NCI-H748 (cell line): ENCODE results near the gene DNAJC19.
"Not testable (repeated sequence)": the region's sequence is repeated elsewhere in the genome, so short reads cannot be mapped to it uniquely, and the experiment has no call there.

Source experiments
- DNase-seq: peaks from one replicate; lab custom pipeline; 2025; ENCODE audit not compliant: unreplicated experiment; lab: John Stamatoyannopoulos, UW

The DNAJC19 gene

DNA sequence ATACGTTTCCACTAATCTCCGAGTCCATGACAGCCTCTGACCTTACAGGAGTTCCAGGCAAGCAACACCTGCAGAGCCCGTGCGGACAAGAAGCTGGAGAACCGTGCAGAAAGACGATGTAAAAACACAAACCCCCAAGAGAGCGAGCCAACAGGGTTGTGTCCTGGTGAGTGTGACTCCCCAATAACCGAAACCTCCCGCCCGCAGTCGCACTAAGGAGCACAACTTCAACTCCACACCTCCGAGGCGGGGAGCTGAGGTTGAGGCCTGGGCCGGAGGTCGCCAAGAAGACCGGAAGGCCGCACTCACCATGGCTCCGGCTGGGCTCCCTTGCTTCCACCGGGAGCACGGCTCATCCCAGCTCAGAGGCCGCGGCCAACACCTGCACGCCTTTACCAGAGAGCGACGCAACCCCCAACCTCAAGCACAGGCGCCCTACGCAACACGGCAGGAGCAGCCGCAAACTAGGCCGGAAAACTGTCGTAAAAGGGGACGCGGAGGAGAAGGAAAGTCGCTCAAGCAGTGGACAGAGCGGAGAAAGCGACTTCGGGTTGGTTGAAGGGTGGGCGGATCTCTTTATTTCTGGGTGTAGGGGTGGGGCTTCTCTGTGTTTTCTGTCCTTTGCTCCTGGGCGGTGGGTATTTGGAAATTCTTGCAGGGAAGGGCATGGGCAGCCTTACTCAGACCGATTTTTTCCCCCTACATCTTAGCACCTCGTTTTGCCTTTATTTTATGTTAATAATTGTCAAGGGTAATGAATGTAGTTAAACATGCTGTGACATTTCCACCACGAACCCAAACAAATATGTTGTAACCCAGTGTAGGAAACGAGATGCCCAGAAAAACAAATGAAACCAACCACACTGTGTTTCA is at the start of gene DNAJC19:
Gene DNAJC19 (minus strand): TSS at position 446 of the 873 bp plus-strand sequence. CDS start 134 bp downstream, at position 312.
- peak; percentile 98 for DNase-seq

DNA sequence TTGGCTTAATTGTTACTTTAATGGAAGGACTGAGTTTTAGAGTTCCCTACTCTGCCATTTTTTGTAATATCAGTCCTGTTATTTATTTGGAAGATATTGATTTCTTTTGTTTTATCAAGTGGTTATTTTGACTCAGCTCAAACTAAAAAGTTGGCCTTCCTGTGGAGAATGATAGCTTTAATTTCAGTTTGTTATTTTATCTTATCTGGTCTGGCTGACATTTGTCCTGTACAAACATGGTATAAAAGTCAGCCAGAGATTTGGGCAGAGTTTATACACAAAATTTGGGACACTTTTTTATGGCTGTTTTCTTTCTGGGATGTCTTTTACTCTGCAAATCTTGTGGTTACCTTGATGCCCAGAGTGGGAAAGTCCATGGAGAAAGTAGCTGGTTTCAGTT is 41.4 kb upstream of the DNAJC19 start:
- DNase-seq = no peak

DNA sequence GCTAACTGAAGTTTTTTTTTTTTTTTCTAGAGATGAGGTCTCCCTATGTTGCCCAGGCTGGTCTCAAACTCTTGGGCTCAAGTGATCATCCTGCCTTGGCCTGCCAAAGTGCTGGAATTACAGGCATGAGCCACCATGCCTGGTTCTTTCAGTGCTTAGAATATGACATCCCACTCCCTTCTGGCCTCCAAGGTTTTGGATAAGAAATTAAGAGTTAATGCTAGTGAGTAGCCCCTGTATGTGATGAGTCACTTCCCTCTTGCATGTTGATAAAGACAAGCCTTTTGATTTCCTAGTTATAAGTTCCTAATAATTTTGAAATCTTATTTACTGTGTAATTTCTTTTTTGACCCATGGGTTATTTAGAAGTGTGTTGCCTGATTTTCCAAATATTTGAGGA is 35.7 kb upstream of the DNAJC19 start:
- DNase-seq = no peak

DNA sequence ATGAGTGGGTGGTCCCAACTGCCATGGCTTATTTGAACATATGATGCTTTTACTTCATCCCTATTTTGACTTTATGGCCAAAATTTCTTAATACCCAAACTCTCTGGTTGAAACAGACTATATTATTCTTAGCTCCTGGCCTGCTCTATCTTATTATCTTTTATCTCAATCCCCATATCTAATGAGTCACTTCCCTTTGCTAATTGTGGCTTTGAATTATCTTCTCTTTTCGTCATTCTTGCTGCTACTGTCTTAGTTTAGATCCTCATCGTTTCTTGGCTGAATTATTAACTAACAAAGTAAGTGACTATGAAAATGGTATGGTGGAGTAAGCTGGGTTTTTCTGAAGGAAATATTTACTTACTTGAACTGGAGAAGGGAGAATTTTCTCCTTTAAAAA is 28.2 kb upstream of the DNAJC19 start:
- no peak for DNase-seq

DNA sequence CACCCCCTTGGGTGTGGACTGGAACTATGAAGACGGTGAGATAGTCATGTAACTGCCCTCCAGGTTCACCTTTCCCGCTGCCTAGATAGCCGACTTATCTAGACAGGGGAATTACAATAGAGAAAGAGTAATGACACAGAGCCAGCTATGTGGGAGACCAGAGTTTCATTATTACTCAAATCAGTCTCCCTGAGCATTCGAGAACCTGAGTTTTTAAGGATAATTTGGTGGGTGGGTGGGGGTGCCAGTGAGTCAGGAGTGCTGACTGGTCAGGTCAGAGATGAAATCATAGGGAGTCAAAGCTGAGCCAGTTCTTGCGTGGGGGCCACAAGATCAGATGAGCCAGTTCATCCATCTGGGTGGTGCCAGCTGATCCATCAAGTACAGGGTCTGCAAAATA is 19.7 kb upstream of the DNAJC19 start:
- no peak for DNase-seq

DNA sequence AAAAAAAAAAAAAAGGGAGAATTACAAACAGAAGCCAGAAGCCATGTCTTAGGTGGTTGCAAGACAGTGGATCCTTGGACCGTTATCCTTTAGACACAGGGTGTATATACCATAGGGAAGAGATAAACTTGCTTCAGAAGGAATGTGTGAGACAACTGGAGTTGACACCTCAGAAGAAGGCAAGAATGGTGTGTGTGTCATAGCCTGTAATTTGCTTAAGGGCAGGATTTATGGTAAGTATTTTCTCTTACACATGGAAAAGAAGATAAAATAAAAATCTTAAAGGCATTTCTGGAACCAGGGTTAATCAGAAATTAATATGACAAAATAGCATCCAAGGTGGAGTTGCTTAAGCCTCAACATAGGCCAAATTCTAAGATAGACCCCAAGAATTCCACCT is 19.3 kb upstream of the DNAJC19 start:
- no peak for DNase-seq

DNA sequence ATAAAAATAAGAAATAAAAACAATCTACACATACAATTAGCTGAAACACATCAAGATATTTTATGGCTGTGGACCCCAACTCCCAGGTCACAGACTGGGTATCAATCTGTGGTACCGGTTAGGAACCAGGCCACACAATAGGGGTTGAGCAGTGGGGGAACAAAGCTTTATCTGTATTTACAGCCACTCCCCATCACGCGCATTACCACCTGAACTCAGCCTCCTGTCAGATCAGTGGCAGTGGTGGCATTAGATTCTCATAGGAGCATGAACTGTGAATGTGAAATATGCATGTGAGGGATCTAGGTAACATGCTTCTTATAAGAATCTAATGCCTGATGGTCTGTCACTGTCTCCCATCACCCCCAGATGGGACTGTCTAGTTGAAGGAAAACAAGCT is 17.7 kb upstream of the DNAJC19 start:
- DNase-seq = no peak

DNA sequence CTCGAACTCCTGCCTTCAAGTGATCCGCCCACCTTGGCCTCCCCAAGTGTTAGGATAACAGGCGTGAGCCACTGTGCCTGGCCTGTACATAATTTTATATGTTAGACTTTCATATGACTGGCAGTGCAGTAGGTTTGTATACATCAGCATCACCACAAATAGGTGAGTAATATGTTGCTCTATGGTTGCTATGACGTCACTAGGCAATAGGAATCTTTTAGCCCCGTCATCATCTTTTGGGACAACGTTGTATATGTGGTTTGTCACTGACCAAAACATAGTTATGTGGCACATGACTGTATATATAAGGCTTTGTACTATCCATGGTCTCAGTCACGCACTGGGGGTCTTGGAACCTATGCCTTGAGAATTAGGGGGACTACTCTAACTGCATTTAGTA is 17.0 kb upstream of the DNAJC19 start:
- no peak for DNase-seq

DNA sequence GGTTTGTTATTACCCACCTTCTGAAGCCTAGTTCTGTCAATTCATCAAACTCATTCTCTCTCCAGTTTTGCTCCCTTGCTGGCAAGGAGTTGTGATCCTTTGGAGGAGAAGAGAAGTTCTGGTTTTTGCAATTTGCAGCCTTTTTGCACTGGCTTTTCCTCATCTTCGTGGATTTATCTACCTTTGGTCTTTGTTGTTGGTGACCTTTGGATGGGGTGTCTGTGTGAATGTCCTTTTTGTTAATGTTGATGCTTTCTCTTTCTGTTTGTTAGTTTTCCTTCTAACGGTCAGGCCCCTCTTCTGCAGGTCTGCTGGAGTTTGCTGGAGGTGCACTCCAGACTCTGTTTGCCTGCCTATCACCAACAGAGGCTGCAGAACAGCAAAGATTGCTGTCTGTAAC is 13.9 kb upstream of the DNAJC19 start:
- not testable (repeated sequence) for DNase-seq

DNA sequence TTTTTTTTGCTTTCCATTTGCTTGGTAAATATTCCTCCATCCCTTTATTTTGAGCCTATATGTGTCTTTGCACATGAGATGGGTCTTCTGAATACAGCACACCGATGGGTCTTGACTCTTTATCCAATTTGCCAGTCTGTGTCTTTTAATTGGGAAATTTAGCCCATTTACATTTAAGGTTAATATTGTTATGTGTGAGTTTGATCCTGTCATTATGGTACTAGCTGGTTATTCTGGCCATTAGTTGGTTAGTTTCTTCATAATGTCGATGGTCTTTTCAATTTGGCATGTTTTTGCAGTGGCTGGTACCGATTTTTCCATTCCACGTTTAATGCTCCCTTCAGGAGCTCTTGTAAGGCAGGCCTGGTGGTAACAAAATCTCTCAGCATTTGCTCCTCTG is 12.8 kb upstream of the DNAJC19 start:
- DNase-seq = not testable (repeated sequence)

DNA sequence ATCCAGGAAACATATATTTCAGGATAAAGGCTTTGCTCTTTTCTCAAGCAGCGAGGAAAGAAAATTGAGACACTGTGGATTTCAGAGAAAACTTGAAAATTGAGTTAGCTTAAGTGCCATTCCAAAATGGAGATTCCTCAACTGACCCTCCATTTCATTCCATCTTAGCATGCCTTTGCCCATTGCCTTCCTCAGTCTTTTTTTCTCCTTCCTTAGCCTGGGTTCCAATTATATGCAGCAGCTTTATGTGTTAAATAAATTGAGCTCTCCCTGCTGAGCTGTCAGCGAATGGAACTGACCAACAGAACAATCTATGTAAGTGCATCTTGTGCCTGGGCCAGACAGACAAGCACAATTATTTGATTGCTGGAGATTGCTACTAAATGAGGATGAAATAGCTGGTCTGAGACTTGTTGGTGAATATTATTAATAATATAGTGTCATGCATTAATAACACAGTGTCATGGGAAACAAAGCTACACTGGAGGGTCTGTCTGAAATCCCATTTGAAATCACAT is 6.9 kb upstream of the DNAJC19 start:
- DNase-seq = no peak

DNA sequence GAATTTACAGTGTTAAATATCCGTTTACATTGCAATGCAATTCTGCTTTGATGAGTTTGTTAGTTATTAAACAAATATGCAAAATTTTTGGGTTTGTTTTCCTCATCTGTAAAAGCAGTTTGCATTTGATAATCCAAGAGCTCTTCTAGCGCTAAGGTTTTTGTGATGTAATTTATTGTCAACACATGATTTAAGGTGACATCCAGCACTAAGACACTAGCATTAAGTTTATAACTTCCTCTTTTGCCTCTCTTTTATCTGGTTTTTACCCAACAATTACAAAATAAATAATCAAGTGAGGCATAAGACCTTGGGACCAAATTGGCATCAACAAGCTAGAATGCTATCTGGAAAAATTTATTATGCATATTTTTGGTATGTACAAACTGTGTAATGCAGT is 969 bp upstream of the DNAJC19 start:
- no peak for DNase-seq

DNA sequence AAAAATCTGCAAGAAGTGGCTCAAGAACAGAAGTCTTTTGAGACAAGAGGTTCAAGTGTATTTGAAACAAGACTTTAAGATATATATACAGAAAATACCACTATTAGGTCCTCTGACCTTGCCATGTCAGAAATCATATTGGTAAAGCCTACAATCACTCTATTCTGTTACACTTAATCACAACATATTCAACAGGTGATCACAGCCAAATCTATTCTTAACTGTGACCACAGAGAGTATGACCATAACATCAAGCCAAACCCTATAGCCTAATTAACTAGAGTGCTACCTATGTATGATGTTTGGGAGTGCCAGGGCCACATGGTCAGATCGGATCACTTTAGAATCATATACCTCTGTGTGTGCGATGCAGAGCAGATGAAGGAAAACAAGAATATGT is 2.2 kb downstream of the DNAJC19 start:
- DNase-seq = no peak

DNA sequence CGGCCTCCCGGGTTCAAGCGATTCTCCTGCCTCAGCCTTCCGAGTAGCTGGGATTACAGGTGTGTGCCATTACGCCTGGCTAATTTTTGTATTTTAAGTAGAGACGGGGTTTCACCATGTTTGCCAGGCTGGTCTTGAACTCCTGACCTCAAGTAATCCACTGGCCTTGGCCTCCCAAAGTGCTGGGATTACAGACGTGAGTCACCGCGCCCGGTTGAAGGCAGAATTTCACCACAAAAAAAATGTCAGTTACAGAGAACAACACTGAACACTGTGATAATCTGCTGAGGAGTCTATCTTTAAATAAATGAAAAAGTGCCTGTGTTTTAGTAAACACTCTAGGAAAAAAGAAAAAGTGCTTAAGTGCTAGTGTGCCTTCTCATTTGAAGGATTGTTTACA is 3.2 kb downstream of the DNAJC19 start:
- DNase-seq = not testable (repeated sequence)

DNA sequence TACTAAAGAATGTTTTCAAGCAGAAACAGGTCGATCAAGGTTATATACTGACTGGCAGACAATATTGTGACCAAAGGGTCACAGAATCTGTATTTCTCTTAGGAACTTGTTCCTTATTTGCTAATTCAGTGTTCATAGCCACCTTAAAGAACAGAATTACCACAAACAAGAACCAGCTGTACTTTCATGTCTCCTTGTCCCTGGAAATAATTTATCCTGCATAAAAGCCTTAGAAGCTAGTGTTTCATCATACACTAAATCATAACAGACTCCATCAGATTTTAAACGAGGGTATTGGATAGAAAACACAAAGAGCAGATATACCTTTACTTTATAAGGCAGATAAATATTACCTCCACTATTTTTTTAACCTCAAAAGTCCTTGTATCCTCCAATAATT is 6.4 kb downstream of the DNAJC19 start:
- DNase-seq = no peak

DNA sequence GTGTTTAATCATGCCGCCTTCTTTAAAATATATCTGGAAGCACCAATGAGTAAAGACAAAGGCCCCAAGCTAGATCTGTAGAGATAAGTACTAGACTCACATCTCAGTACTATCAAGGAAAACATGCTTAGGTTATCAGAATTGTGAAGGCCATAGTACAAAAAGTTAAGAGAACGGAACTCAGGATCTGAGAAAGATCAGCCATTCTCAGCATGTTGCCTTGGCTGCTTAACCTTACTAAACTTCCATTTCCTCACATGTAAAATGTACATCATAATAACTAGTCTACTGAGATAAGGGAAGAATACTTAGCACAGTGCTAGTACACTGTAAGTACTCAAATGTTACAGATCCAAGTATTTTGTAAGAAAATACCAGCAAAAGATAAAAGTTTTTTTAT is 7.6 kb downstream of the DNAJC19 start:
- no peak for DNase-seq

DNA sequence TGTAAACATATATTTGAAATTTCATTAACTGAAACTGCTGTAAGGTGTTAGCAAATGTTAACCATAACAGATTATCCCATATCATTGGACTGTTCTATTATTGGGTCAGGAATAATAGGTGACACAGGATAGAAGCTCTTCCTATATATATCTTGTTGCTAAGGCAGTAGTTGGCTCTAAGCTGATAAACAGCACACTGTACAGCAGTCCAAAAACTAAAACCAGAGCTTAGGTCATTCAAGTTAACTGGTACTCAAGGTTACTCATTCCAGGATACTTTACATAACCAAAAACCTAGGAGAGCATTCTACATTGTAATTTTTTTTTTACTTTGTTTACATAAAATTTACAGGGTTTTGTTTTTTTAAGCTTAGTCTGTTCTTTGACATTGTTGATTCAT is 8.9 kb downstream of the DNAJC19 start:
- DNase-seq = no peak

DNA sequence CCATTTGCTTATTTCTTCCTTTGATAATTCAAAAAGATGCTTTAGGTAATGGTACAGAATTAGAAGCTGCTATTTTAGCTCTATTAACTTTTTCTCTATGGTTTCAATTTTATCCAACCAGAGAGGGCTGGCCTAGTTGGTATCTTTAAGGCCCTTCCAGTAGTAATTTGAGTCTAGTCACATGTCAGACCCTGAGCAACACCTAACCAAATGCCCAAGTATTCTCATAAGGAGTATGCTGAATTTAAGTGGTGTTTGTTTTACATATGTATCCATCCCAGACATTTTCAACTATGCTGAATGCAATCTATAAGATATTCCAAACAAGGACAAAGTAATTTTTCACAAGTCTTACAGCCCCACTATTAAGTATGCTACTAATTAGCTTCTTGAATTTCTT is 9.6 kb downstream of the DNAJC19 start:
- no peak for DNase-seq

DNA sequence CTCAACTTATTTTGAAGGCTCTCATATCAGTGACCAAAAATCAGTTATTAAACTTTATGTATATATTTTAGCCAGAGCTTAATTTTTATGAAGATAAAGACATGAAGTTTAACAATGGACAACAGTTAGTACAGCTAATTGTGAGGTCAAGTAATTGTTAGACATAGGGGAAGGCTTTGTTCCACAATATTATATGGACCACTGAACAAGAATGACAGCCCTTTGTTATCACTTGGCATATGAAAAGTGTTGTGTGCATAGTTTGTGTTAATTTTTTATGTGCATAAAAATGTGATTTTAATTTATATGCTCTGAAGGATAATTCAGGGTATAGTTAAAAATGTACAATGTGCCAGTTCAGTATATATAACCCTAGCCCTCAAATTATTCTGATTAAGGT is 12.0 kb downstream of the DNAJC19 start:
- no peak for DNase-seq

DNA sequence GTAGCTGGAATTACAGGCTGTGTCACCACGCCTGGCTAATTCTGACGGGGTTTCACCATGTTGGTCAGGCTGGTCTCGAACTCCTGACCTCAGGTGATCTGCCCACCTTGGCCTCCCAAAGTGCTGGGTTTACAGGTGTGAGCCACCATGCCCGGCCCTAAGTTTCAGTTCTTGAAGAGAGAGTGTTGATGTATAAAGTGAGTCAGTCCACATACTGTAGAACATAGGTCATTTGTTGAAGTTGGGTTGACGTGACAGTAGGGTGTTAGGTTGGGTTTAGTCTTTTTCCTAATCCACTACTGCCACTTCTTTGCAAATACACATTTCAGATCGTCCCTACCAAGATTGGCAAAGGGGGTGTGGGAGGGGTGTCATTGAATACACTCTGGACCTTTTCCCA is 15.2 kb downstream of the DNAJC19 start:
- no peak for DNase-seq

DNA sequence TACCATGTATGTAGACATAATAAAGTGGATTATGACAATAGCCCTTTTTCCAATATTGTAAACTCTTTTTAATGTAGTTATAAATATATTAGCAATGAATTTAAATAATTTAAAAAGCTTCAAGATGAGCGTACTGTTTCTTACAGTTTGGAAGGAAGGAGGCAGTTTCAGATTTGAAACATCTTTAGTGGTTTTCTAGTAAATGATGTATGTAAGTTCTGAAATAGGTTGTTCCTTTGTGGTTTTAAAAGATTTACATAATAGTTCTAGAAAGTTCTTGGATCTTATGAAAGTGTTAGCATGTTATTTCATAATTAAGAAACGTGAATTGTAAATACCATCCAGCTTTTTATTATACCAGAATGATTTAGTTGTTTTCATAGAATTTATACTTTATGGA is 16.0 kb downstream of the DNAJC19 start:
- no peak for DNase-seq

DNA sequence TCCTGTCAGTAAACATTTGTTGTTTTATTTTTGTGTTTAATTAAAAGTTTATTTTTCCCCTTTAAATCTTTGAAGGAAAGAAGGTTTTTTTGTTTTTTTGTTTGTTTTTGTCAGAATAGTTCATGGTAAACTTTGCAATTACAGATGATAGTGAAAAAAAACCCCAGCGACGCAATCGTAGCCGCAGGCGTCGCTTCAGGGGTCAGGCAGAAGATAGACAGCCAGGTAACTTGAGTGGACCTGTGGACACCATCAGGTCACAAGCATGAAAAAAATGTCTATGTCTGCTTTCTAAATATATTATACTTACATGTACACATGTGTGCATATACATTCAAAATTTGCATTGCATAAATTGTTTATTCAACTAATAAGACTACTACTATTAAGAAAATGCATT is 18.6 kb downstream of the DNAJC19 start:
- no peak for DNase-seq

DNA sequence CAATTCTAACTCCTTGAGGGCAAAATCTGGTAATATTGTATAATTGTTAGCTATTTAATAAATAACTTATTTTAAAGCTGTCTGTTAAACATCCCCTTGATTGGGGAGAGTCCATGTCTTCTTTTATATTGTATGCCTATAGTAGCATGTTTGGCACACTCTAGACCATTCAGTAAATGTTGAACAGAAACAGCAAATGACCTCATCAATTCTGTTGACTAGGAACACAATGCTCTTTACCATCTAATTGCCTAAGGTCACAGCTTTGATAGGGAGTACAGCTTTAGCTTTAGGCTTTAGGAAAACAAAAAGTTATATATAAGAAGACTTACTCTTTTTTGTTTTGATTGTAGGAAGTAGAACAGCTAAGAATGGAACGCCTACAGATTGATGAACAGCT is 27.0 kb downstream of the DNAJC19 start:
- DNase-seq = no peak
